NOMO-1 treated with dmso at 0.1 percent for 144 hours (cell line): ENCODE data around the gene SLC16A9.

Experiments used
- DNase-seq: peaks from one replicate; lab custom pipeline; 2025; ENCODE audit not compliant: unreplicated experiment; lab: John Stamatoyannopoulos, UW

Gene SLC16A9

GRCh38 chr10:59631882-59632807, 77.5 kb downstream of the SLC16A9 start:
- no peak for DNase-seq

GRCh38 chr10:59631237-59631636, 78.4 kb downstream of the SLC16A9 start:
- DNase-seq, result no peak

- no peak for DNase-seq
Observed at GRCh38 chr10:59628965-59629364, 80.7 kb downstream of the SLC16A9 start.

GRCh38 chr10:59628456-59628855, 81.2 kb downstream of the SLC16A9 start:
- no peak for DNase-seq

- DNase-seq, result no peak
Observed at GRCh38 chr10:59627366-59628018, 82.2 kb downstream of the SLC16A9 start.

- DNase-seq, result no peak
Observed at GRCh38 chr10:59626523-59626869, 83.2 kb downstream of the SLC16A9 start.

GRCh38 chr10:59625721-59626522, 83.7 kb downstream of the SLC16A9 start:
- DNase-seq, result peak; percentile 25

GRCh38 chr10:59624951-59625350, 84.7 kb downstream of the SLC16A9 start:
- no peak for DNase-seq

- DNase-seq, result no peak
Observed at GRCh38 chr10:59624136-59624535, 85.5 kb downstream of the SLC16A9 start.

GRCh38 chr10:59623133-59624121, 86.2 kb downstream of the SLC16A9 start:
- no peak for DNase-seq

GRCh38 chr10:59622320-59623132, 87.1 kb downstream of the SLC16A9 start:
- DNase-seq, result peak; percentile 8

- no peak for DNase-seq
Observed at GRCh38 chr10:59621771-59622170, 87.9 kb downstream of the SLC16A9 start.

GRCh38 chr10:59618666-59619065, 91.0 kb downstream of the SLC16A9 start:
- DNase-seq, result no peak

GRCh38 chr10:59617996-59618395, 91.7 kb downstream of the SLC16A9 start:
- no peak for DNase-seq

- no peak for DNase-seq
Observed at GRCh38 chr10:59611048-59611447, 98.6 kb downstream of the SLC16A9 start.

- no peak for DNase-seq
Observed at GRCh38 chr10:59607970-59608369, 101.7 kb downstream of the SLC16A9 start.

- DNase-seq, result no peak
Observed at GRCh38 chr10:59606551-59606961, 103.1 kb downstream of the SLC16A9 start.

- DNase-seq, result no peak
Observed at GRCh38 chr10:59601985-59602384, 107.7 kb downstream of the SLC16A9 start.
